ENCODE results near the gene SERP2.

SERP2 gene

DNA sequence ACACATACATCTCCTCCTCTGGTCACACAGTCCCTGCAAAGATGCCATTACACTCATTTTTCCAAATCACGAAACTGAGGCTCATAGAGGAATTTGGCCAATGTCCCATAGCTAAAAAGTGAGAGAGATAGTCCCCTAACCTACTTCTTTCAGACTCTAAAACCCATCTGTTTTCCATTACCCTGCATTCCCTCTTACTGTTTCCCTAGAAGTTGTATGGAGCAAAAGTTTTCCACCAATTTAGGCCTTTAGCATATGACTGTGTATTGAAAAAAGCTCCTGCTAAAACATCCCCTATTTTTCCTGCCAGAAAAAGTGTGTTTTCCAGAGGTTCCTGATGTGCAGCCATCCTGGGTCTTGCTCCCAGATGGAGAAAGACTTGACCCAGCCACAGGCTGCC lies 16.3 kb downstream of the SERP2 start:
- no peak for DNase-seq

DNA sequence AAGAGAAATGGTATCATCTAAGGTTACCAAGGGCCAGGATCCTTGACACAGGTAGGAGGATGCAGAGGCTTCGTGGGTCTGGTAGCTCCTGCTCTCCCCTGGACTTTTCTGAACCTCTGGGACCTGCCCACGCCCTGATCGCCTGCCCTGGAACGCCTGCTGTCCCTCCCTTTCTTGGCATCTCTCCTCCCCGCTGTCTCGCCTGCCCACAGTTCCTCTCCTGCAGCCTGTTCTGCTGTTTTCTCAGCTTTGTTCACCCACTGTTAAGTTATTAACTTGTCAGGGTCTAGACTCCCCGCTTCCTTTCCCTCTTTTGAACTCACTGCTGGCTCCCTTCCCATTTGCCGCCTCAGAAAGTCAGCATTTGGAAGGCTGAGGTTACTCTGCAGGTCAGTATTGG lies 19.8 kb downstream of the SERP2 start:
- no peak for DNase-seq

DNA sequence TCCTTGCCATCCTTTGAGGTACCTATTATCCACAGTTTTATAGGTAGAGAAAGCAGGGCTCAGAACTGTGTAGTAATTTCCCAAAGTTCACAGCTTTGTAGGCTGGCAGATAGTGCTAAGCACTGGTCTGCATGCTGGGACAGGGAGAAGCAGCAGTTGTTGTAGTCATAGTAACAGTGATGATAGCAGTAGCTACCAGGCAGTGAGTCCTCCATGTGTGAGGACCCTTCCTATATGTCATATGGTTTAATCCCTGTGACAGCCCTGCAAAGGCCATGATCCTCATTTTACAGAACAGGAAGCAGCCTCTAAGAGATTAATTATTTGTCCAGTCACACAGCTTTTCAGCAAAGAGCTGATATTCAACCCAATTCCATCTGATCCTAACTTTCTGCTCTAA lies 21.0 kb downstream of the SERP2 start:
- DNase-seq, result no peak

DNA sequence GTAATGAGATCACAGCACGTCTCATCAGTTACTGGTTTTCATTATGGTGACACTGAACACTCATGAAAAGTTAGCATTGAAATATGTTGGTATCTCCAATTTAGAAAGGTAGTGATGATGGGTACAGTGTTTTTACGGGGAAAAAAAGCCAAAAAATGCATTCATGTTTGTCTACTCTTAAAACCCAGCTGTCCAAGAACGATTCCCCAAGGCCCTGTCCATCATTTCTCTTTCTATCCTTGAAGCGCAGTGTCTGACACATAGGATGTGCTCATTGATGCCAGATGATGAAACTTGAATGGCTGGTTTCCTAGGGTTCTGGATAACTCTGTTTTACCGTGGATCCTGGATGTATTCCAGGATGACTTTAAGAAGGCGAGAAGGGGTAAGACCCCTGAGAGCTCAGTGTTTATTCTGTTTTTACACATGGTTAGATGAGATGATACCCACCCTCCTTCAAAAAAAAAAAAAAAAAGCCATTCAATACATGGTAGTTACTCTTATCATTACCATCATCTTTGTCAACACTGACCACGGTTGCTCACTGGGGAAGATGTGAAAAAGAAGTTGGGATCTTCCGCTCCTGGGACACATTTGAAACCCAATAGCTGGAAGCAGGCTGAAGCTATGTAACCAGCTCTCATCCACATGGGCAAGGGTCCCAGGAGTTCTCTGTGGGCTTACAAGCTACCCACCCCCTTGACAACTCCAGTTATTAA lies 22.5 kb downstream of the SERP2 start:
- no peak for DNase-seq

DNA sequence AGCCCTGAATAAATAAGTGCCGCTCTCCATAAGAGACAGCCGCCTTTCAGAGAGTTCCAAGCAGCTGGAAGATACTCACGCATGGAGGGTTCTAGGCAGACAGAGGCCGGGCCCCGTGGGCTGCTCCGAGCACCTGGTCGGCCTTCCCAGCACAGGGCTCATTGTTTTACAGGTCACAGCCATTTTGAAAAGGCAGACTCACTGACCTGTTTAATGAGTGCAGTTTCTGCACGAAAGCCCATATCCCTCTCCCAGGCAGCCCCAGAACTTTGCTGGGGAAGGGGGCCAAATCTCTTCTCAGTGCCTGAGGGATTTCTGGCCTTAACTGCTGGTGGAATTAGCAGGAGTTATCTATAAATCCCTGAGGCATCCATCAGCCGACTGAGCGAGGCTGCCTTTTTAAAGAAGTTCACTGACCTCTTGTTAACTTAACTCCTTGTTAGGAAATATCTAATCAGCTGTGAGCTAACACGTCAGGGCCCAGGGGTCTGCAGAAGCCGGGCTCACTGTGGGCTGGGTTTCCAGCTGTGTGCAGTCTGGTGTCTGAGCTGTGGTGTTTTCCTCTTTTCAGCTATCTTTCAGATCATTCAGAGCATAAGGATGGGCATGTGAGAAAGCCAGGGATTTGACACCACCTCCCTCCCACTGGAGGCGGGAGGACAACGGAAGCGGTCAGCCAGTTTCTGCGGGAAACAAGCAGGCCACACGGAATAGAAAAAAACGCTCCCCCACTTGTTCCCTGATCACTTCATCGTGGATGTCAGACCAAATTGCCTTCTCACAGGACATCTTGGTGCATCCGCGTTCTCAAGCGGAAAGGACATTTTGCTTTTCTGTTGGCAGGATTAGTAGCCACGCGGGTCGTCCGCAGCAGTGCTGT lies 23.3 kb downstream of the SERP2 start:
- DNase-seq, result no peak

DNA sequence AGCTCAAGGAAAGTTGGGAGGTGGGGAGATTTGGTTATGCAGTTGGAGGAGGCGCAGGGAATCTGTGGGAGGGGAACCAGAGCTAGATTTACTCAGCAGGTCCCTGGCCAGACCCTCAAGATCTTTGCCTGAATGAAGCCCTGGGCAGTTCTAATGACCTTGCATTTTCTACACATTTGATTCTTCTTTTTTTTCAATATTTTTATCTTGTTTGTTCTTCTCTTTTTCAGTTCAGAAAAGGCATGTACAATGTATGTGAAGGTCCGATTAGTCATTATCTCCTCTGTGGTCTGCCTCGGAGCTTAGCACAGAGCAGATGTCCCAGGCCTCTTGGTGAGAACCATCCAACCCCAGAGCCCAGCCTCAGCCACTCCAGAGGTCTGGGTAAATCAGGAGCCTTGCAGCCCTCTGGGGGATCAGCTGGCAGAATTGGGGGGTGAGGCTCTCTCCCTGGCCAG lies 24.2 kb downstream of the SERP2 start:
- DNase-seq, result no peak

DNA sequence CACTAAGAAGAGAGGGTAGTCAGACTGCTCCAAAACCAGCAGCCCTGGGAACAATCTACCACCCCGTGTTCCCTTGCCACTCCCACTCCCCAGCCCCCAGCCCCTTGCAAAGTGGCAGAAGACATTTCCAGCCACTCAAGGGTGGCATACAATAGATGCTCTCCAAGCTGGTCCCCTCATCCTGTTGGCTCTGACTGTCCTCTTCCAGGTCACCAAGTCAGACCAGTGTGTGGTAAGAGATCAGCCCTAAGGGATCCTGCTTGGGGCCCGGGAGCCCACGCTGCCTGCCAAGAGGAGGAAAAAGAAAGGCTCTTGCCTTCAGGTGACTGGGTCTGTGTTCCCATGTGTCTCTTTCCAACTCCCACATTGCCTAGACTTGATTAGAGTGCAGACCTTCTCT lies 25.0 kb downstream of the SERP2 start:
- DNase-seq, result no peak

DNA sequence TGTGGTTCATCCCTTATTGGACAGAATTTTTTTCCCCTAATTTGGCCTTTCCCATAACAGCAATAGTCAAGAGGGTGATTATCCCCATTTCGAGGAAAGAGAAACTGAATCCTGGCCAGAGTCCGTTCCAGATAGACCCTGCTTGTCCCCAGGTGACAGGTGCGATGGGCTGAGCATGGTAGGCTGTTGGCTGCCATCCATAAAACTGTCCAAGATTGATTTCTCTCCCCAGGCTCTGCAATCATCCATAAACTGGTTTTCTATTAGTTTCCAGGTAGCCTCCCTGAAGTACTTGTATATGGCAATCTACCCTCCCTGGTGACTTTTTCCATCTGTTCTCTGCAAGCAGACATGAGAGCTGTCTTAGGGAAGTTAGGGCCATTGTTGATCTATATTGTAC lies 25.4 kb downstream of the SERP2 start:
- no peak for DNase-seq

DNA sequence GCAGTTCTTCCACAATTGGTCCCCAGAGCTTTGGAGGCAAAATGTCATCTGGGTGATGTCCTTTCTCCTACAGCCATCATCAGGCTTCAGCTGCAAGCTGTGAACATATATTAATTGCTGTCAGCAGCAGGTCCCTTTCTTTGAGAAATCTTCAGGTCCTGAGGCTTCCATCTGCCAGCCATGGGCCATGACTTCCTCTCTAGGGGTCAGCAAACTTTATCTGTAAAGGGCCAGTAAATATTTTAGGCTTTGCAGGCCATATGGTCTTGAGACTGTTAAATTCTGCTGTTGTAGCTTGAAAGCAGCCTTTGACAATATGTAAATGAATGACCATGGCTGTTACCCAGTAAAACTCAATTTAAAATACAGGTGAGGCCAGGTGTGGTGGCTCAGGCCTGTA lies 27.1 kb downstream of the SERP2 start:
- no peak for DNase-seq

DNA sequence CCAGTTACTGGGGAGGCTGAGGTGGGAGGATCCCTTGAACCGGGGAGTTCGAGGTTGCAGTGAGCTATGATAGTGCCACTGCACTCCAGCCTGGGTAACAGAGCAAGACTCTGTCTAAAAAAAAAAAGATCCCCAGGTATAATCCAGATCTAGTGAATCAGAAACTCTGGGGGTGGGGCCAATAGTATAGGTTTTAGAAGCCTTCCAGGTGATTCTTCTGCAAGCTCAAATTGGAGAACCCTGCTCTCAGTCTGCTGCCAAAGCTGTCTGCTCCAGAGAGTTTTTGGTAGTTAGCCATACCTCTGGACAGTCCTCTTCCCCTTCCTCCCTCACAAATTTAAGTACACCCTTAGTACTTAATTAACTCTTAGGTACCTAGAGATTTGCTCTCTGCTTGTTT lies 28.0 kb downstream of the SERP2 start:
- no peak for DNase-seq

DNA sequence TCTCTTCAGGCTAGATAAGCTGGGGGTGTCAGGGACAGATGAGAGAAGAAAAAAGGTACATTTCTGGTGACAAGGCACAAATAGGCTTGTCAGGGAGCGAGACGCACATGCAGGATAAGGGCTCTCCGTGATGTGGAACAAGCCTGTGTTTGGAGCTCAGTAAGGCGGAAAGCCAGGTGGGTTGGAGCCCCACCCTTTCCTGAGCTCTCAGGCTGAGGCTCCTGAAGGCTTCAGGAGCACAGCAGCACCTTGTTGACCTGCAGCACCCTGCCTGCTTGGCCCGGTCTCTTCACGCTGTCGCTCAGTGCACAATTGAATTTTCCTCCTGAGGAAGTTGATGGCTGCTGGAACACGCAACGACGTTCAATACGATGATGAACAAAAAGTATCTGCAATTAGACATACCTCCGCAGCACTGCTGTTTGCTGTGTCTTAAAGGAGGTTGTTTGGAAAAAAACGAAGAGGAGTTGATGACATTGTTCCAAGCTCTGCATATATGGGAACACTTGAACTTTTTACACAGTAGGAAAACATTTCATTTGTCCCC lies 29.3 kb downstream of the SERP2 start:
- no peak for DNase-seq

DNA sequence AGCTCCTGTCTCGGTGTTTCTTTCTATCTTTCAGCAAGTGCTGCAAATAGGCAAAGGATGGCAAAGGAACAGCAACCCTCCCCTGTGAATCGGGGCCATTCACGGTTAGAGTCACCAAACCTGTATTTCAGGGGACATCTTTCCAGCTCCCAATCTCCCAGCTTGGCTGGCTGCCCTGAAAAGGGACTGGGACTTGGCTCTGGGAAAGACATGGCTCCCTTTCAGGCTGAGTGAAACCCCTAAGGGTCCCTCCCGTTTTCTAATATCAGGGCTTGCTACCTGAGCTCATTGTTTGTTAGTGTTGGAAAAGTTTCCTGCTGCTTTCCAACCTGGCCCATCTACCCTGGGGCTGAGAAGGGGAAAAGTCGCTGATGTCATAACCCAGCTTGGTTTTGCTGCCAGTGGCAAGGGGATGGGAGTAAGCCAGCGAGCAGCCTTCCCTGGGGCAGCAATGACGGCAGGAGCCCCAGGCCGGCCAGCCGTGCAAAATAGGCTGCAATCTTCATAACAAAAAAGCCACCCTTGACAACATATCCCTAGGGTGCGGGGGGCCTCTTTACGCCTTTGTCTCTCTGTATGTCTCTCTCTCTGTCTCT lies 29.9 kb downstream of the SERP2 start:
- DNase-seq, result no peak

DNA sequence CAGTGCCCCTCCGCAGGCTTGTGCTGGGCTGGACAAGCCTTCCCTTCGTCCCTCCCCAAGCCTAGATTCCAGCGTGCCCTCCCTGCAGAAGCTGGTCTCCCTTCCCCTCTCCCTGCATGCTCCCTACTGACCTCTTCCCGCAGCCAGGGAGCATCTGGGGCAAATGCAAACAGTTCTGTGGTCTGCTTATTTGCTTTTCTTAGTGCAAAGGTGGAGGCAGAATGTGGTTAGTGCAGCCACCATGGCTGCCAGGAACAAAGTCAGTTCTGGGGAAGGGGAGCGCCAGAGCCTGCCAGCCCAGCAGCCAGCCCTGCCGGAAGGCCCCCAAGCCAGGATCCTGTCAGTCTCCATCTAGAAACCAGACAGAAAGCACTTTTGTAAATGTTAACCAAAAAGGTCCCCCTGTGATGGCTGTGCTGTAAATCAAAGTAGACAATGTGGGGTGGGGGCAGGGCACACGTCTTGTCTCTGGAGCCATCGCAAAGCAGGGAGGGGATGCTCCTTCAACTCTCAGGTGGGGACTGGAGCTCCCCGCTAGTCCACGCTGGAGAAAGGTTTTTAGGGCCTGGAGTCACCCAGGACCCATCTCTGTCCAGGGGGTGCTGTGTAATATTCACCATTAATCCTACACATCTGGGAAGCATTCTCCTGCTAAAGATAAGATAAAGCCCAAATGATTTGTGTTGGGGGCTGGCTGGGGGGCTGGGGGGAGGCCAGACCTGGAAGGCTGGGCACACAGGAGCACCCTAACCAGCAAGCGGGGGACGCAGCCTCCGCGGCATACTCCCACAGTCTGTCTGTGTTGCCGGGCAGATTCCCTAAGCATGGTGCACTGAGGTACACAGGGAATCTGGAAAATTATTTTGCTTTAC lies 30.9 kb downstream of the SERP2 start:
- no peak for DNase-seq

DNA sequence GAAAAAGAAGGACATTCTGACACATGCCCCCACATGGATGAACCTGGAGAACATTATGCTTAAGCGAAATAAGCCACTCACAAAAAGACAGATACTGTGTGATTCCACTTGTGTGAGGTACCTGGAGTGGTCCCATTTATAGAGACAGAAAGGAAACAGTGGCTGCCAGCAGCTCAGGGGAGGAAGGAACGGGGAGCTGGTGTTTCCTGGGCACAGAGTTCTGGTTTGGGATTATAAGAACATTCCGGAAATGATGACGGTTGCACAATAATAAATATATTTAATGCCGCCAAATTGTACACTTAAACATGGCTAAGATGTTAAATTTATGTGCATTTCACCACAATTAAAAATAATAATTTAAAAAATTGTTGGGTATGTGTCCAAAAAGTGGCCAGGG lies 33.0 kb downstream of the SERP2 start:
- no peak for DNase-seq

DNA sequence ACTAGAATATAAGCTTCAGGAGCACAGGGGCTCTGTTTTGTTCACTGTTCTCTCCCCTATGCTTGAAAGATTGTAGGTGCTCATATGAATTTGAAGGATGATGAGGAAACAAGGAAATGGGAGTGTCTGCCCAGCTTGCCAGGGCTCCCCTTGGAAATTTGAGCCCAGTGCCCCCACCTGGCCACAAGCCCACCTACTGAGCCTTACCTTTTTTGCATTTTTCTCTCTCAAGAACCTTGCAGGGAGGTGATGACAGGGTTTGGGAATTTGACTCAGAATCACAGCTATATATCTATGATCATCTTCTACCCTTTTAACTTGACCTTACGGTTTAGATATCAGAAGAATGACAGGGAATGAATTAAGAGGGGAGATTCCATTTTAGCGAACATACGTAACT lies 33.8 kb downstream of the SERP2 start:
- DNase-seq, result no peak

DNA sequence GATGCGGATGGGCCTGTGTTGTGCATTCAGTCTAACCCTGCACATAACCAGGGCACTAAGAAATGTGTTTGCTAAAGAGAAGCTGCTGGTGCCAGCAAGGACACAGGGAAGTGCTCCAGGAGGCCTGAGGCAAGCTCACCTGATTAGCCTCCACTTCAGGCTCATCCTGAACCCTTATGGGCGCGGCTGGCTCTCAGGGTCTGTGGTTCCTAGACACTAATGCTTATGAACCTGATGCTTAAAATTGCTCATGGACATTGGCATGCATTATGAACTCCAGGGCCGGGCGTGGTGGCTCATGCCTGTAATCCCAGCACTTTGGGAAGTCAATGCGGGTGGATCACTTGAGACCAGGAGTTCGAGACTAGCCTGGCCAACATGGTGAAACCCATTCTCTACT lies 34.3 kb downstream of the SERP2 start:
- DNase-seq, result no peak

DNA sequence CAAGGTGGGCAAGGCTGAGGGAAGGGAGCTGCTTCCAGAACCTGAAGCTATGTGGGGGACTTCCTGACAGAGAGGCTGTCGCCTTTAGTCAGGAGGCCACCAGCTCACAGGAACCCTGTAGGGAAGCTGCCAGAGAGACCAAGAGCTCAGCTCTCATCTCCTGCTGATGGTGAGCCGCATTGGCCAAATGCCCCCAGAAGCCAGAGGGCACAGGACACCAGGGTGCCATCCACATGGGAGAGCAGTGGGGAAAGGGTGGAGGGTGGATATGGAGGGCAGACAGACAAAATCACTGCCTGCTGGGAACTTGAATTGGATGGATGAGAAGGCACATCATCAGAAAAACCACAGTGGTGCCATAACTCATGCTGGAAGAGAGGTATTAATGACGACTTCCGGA lies 36.0 kb downstream of the SERP2 start:
- DNase-seq, result no peak

DNA sequence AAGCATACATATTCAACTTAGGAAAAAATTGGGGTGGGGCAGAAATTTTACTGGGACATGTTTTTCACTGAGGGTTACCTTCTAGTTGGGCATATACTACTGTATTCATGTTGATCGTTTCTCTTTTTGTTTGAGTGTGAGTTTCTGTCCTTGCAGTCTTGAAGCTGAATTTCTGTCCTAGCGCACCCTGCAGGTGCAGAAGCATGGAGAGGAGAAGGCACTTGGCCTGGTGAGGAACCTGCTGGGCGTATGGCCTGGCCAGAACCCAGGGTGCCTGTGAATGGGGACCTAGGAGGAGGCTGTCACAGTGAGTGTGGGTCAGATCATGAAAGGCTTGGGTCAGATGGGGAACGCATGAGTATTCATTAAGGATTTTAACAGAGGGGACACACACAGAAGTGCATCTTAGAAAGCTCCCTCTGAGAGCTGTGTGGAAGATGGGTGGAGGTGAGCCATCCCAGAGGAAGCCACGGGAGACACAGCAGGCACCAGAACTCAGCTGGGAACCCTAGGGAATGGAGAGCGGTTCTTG lies 36.8 kb downstream of the SERP2 start:
- DNase-seq, result no peak

DNA sequence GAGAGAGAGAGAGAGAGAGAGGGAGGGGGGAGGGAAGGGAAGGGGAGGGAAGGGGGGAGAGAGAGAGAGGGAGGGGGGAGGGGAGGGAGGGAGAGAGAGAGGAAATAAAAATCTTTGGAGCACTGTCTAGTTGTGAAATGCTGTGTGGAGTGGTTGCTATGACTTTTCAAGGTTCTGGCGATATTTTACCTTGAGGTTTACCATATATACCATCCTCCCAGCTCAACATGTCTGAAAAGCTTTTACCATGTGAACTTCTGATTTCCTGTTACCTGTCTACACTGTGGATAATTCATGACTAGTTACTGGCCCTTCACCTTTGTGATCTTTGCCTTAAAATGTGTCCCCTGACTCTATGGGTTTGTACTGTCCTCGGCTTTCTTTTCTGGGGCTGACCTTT lies 38.2 kb downstream of the SERP2 start:
- no peak for DNase-seq

DNA sequence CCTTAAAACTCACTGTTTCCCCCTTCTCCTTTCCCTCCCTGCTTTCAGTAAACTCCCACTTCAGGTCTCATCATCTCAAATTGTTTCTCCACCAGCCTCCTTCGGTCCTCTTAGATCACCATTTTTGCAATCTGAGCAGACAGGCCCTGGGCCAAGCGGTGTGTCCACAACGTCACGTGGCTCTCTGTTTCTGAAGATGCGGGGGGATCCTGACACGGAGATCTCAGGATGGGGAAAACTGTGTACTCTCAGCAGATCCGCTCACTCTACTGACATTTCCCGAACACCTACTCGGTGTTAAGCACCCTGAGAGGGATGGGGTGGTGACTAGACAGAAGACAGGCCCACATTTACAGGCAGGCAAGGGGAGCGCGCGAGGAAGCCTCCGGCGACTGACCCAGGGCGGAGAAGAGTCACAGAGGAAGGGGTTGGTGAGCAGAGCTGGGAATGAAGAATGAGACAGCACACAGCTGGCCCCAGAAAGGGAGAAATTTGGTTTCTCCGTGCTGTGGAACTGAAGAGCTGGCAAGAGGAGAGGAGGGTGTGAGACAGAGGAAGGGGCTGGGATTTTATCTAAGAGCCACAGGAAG lies 38.8 kb downstream of the SERP2 start:
- DNase-seq, result no peak

DNA sequence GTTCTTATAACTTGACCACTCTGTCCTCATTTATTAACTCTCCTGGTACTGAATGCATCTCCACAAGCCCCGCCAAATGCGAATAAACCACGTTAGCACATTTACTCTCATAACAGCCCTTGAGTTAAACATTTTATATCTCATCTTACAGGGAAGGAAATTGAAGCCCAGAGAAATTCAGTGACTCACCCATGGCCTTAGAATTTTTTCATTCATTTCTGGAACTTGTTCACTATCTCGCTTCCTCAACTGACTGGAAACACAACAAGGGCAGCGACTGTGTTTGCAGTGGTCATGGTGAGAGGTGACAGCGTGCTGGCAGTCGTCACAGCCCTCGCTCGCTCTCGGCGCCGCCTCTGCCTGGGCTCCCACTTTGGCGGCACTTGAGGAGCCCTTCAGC lies 39.5 kb downstream of the SERP2 start:
- no peak for DNase-seq

DNA sequence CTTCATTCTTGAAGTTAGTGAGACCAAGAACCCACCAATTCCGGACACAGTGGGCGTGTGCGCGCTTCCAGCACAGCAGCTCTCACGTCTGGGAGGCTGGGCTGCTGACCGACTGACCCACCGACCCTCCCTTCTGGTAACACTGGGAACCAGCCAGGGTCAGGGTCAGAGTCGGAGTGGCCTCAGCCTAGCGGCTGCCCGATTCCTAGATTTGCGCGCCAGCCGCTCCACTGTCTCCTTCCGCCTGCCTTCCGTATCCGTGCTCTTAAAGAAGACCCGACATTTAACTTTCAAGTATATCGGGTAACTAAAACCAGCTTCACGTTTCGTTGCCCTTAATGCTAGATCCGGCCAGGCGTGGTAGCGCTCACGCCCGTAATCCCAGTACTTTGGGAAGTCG lies 41.1 kb downstream of the SERP2 start:
- DNase-seq, result no peak
